Large intestine (tissue), 3 donors: Measurements from ENCODE around the gene SMURF2. TPM values are rescaled to one million over a fixed set of nuclear protein-coding genes. Genes with fewer than 3 reads are reported as not detected.
A peak's percentile ranks its signal among the peaks of the same experiment; 100 is the strongest.

Experiments used
- DNase-seq, 2 donors: peaks; one replicate each; pipeline versions ENCODE4 v3.0.0 to v3.0.0-alpha.2; 2013
- H3K27ac ChIP-seq: one replicate; pipeline ENCODE4 v1.5.1; 2013; ENCODE audit warnings: low read length
- H3K27me3 ChIP-seq: 2 replicates; pipeline ENCODE4 v1.6.1; 2013; ENCODE audit warnings: low read length; ENCODE audit not compliant: control insufficient read depth, insufficient read depth
- H3K36me3 ChIP-seq: 2 replicates; pipeline ENCODE4 v1.6.1; 2013; ENCODE audit warnings: low read length; ENCODE audit not compliant: control insufficient read depth, insufficient read depth
- H3K4me1 ChIP-seq: one replicate; pipeline ENCODE4 v1.6.1; 2013; ENCODE audit warnings: low read length; ENCODE audit not compliant: control insufficient read depth, insufficient read depth
- H3K4me3 ChIP-seq: one replicate; pipeline ENCODE4 v1.5.1; 2013; ENCODE audit warnings: low read length
- H3K9me3 ChIP-seq: one replicate; pipeline ENCODE4 v1.6.1; 2013; ENCODE audit warnings: mild to moderate bottlenecking, low read depth, low read length, moderate library complexity; ENCODE audit not compliant: control insufficient read depth
- WGBS: methylation state at CpG from one replicate; pipeline ENCODE4 v1.1.5; 2013; ENCODE audit warnings: low lambda C conversion rate; ENCODE audit not compliant: insufficient coverage; 5-methylcytosine and 5-hydroxymethylcytosine counted together
- polyA plus RNA-seq: library from polyadenylated mRNA; unstranded; fragments of 120-200 nt; gene quantifications from one replicate; pipeline ENCODE4 v1.2.1, GENCODE V29; 2013

SMURF2 gene
- polyA plus RNA-seq, 1 donor = 20.4 TPM

GRCh38 chr17:64630309-64631223 is 31.5 kb downstream of the SMURF2 start:
- H3K9me3 ChIP-seq = no peaks in the 10 kb centered on the region
- WGBS = no CpG with 5 or more reads among the region's 6 CpGs
- no peak overlapping the region for H3K4me3 ChIP-seq
- DNase-seq = no peak
- no peaks in the 10 kb centered on the region for H3K36me3 ChIP-seq
- H3K27ac ChIP-seq = no peak overlapping the region
- no peaks in the 10 kb centered on the region for H3K4me1 ChIP-seq
- no peaks in the 10 kb centered on the region for H3K27me3 ChIP-seq

GRCh38 chr17:64628641-64629040 is 33.5 kb downstream of the SMURF2 start:
- no peaks in the 10 kb centered on the region for H3K27me3 ChIP-seq
- WGBS = no CpG with 5 or more reads among the region's 1 CpG
- no peak for DNase-seq
- no peak overlapping the region for H3K27ac ChIP-seq
- no peaks in the 10 kb centered on the region for H3K36me3 ChIP-seq
- no peaks in the 10 kb centered on the region for H3K4me1 ChIP-seq
- no peaks in the 10 kb centered on the region for H3K9me3 ChIP-seq
- no peak overlapping the region for H3K4me3 ChIP-seq

- Histone ChIP-seq H3K4me1 (no peaks in the 10 kb centered on the region), H3K27ac (no peak overlapping the region), H3K36me3 (no peaks in the 10 kb centered on the region), H3K9me3 (no peaks in the 10 kb centered on the region), H3K27me3 (no peaks in the 10 kb centered on the region), H3K4me3 (no peak overlapping the region)
- no CpG with 5 or more reads among the region's 5 CpGs for WGBS
- DNase-seq = peak; percentile 16 to 54
Observed at GRCh38 chr17:64627797-64628196, 34.3 kb downstream of the SMURF2 start.

- Histone ChIP-seq H3K4me3 (no peak overlapping the region), H3K27ac (no peak overlapping the region), H3K4me1 (no peaks in the 10 kb centered on the region), H3K36me3 (no peaks in the 10 kb centered on the region), H3K9me3 (no peaks in the 10 kb centered on the region), H3K27me3 (no peaks in the 10 kb centered on the region)
- DNase-seq = no peak
- 100% methylated on average over 1 of the region's 3 CpGs for WGBS
Observed at GRCh38 chr17:64626827-64627226, 35.3 kb downstream of the SMURF2 start.

GRCh38 chr17:64625541-64625940 is 36.6 kb downstream of the SMURF2 start:
- Histone ChIP-seq H3K27me3 (no peaks in the 10 kb centered on the region), H3K36me3 (no peaks in the 10 kb centered on the region), H3K27ac (no peak overlapping the region), H3K4me3 (no peak overlapping the region), H3K9me3 (no peaks in the 10 kb centered on the region), H3K4me1 (no peaks in the 10 kb centered on the region)
- 100% methylated on average over 1 of the region's 4 CpGs for WGBS
- no peak for DNase-seq

GRCh38 chr17:64622931-64623654 is 39.0 kb downstream of the SMURF2 start:
- H3K27ac ChIP-seq = no peak overlapping the region
- no peaks in the 10 kb centered on the region for H3K4me1 ChIP-seq
- WGBS = 77% methylated on average over 3 of the region's 4 CpGs
- no peaks in the 10 kb centered on the region for H3K9me3 ChIP-seq
- no peaks in the 10 kb centered on the region for H3K36me3 ChIP-seq
- no peaks in the 10 kb centered on the region for H3K27me3 ChIP-seq
- no peak overlapping the region for H3K4me3 ChIP-seq
- DNase-seq = no peak

- H3K27me3 ChIP-seq = no peaks in the 10 kb centered on the region
- no peaks in the 10 kb centered on the region for H3K36me3 ChIP-seq
- no peaks in the 10 kb centered on the region for H3K4me1 ChIP-seq
- WGBS = 100% methylated on average over 2 of the region's 6 CpGs
- no peak overlapping the region for H3K27ac ChIP-seq
- H3K4me3 ChIP-seq = no peak overlapping the region
- no peaks in the 10 kb centered on the region for H3K9me3 ChIP-seq
- no peak for DNase-seq
Observed at GRCh38 chr17:64621772-64622171, 40.3 kb downstream of the SMURF2 start.

- Histone ChIP-seq H3K27me3 (no peaks in the 10 kb centered on the region), H3K4me1 (peaks cover 15% of the 10 kb centered on the region), H3K9me3 (no peaks in the 10 kb centered on the region), H3K36me3 (no peaks in the 10 kb centered on the region), H3K27ac (no peak overlapping the region), H3K4me3 (no peak overlapping the region)
- no CpG with 5 or more reads among the region's 4 CpGs for WGBS
- DNase-seq = no peak
Observed at GRCh38 chr17:64618848-64619247, 43.3 kb downstream of the SMURF2 start.

- Histone ChIP-seq H3K9me3 (no peaks in the 10 kb centered on the region), H3K27ac (no peak overlapping the region), H3K36me3 (no peaks in the 10 kb centered on the region), H3K4me1 (peaks cover 19% of the 10 kb centered on the region), H3K27me3 (no peaks in the 10 kb centered on the region), H3K4me3 (no peak overlapping the region)
- WGBS = no CpG with 5 or more reads among the region's 5 CpGs
- no peak for DNase-seq
Observed at GRCh38 chr17:64617125-64617780, 44.9 kb downstream of the SMURF2 start.

- no peaks in the 10 kb centered on the region for H3K27me3 ChIP-seq
Observed at GRCh38 chr17:64615028-64615677, 47.0 kb downstream of the SMURF2 start.

More at GRCh38 chr17:64615028-64615677, 47.0 kb downstream of the SMURF2 start:
- 33% methylated on average over 1 of the region's 3 CpGs for WGBS
- Histone ChIP-seq H3K4me3 (no peak overlapping the region), H3K9me3 (no peaks in the 10 kb centered on the region), H3K36me3 (no peaks in the 10 kb centered on the region), H3K4me1 (peaks cover 19% of the 10 kb centered on the region), H3K27ac (peak overlapping the region; percentile 85)
- DNase-seq = peak in 1 of 2 donors; percentile 29
